H1 (cell line): ENCODE results near the gene MTTP. TPM values are rescaled to one million over a fixed set of nuclear protein-coding genes. Genes with fewer than 3 reads are reported as not detected.

Experiments
- CTCF ChIA-PET: fragments of 300-600 bp; sonication (Branson Sonifier 250); formaldehyde crosslinking; loops from one replicate; lab custom pipeline; 2021; ENCODE audit not compliant: partially characterized antibody; lab: Charles Lee
- POLR2A ChIA-PET: fragments of 300-600 bp; sonication (Branson Sonifier 250); formaldehyde crosslinking; loops from one replicate; lab custom pipeline; 2021; ENCODE audit warnings: inconsistent platforms; ENCODE audit not compliant: partially characterized antibody; lab: Charles Lee
- DNase-seq, 2 experiments: peaks; one replicate each; pipeline versions ENCODE4 v3.0.0 to v3.0.0-alpha.2; 2010 to 2022; ENCODE audit warnings: low spot score in 2 of 2, low read depth in 1 of 2, mixed read lengths in 1 of 2
- FAIRE-seq: peaks from 2 replicates; lab custom pipeline; 2011; peaks lifted over from hg19 to GRCh38; lab: Jason Lieb, UNC
- H2AFZ ChIP-seq: 2 replicates; pipeline ENCODE4 v1.8.1; 2012; ENCODE audit warnings: low read length, inconsistent platforms
- H2AK5ac ChIP-seq: 2 replicates; pipeline ENCODE4 v1.6.1; 2013; ENCODE audit warnings: low read depth, low read length
- H2BK120ac ChIP-seq: replicated peaks from 2 replicates; pipeline ENCODE3; 2013; ENCODE audit warnings: low read depth, low read length, inconsistent platforms
- H2BK12ac ChIP-seq: 2 replicates; pipeline ENCODE4 v1.6.1; 2013; ENCODE audit warnings: low read depth, low read length
- H2BK15ac ChIP-seq: 2 replicates; pipeline ENCODE4 v1.6.1; 2013; ENCODE audit warnings: low read length
- H2BK20ac ChIP-seq: 2 replicates; pipeline ENCODE4 v1.6.1; 2013; ENCODE audit warnings: low read length
- H2BK5ac ChIP-seq: 2 replicates; pipeline ENCODE4 v1.6.1; 2013; ENCODE audit warnings: low read depth, low read length
- H3K14ac ChIP-seq: 2 replicates; pipeline ENCODE4 v1.6.1; 2013; ENCODE audit warnings: inconsistent platforms; ENCODE audit not compliant: insufficient read length
- H3K18ac ChIP-seq: 2 replicates; pipeline ENCODE4 v1.6.1; 2013; ENCODE audit warnings: low read length; ENCODE audit errors: extremely low read depth
- H3K23ac ChIP-seq: 2 replicates; pipeline ENCODE4 v1.6.1; 2013; ENCODE audit warnings: inconsistent platforms; ENCODE audit not compliant: insufficient read length
- H3K23me2 ChIP-seq: 2 replicates; pipeline ENCODE4 v1.6.1; 2013; ENCODE audit warnings: low read depth, low read length
- H3K27ac ChIP-seq: 2 replicates; pipeline ENCODE4 v1.6.1; 2011; ENCODE audit warnings: low read depth, low read length, inconsistent platforms
- H3K27me3 ChIP-seq, 4 experiments: replicated peaks in 1 of 4; 1 replicate in 1 of 4; 2 replicates in 3 of 4; pipeline versions ENCODE4 v1.6.1 to v1.8.1; 2011 to 2013; ENCODE audit warnings: low read length in 3 of 4, mild to moderate bottlenecking in 3 of 4, inconsistent platforms in 2 of 4, mixed read lengths in 2 of 4, moderate library complexity in 1 of 4; ENCODE audit not compliant: control insufficient read depth in 3 of 4, insufficient read depth in 3 of 4; ENCODE audit errors: extremely low read depth in 1 of 4
- H3K36me3 ChIP-seq, 4 experiments: 2 replicates each; pipeline versions ENCODE4 v1.6.1 to v1.8.1; 2011 to 2013; ENCODE audit warnings: mild to moderate bottlenecking in 4 of 4, low read length in 3 of 4, moderate library complexity in 2 of 4, control low read depth in 1 of 4, inconsistent platforms in 1 of 4; ENCODE audit not compliant: insufficient read depth in 4 of 4, control insufficient read depth in 2 of 4
- H3K4ac ChIP-seq: replicated peaks from 2 replicates; pipeline ENCODE3; 2013; ENCODE audit warnings: low read length, low read depth, mixed read lengths, inconsistent platforms; ENCODE audit not compliant: insufficient read length
- H3K4me1 ChIP-seq, 4 experiments: replicated peaks in 1 of 4; 1 replicate in 1 of 4; 2 replicates in 3 of 4; pipeline versions ENCODE4 v1.6.1 to v1.8.1; 2011 to 2013; ENCODE audit warnings: low read length in 3 of 4, inconsistent platforms in 2 of 4, mixed read lengths in 1 of 4; ENCODE audit not compliant: insufficient read depth in 4 of 4, control insufficient read depth in 3 of 4
- H3K4me2 ChIP-seq, 2 experiments: 2 replicates each; pipeline versions ENCODE4 v1.6.1 to v1.8.1; 2011 to 2013; ENCODE audit warnings: low read depth in 2 of 2, low read length in 2 of 2, control low read depth in 1 of 2, inconsistent platforms in 1 of 2, mild to moderate bottlenecking in 1 of 2; ENCODE audit not compliant: insufficient read depth in 1 of 2
- H3K4me3 ChIP-seq, 4 experiments: fragments of 200-600, 300-600 bp in 1 of 4; sonication (generic), shearing (Covaris generic), sonication (Bioruptor Twin) in 1 of 4; 2 replicates each; pipeline versions ENCODE4 v1.5.1 to v1.8.1; 2011 to 2016; ENCODE audit warnings: low read length in 4 of 4, low read depth in 3 of 4, control low read depth in 2 of 4, inconsistent platforms in 2 of 4, mild to moderate bottlenecking in 2 of 4, mixed read lengths in 1 of 4, moderate library complexity in 1 of 4; ENCODE audit not compliant: insufficient read depth in 2 of 4; ENCODE audit errors: extremely low read depth in 1 of 4
- H3K56ac ChIP-seq: replicated peaks from 2 replicates; pipeline ENCODE3; 2013; ENCODE audit warnings: low read depth, mild to moderate bottlenecking, mixed read lengths, low read length, inconsistent platforms; ENCODE audit not compliant: insufficient read length
- H3K79me1 ChIP-seq: 2 replicates; pipeline ENCODE4 v1.6.1; 2013; ENCODE audit warnings: low read depth, low read length, control low read depth
- H3K79me2 ChIP-seq, 2 experiments: 2 replicates each; pipeline versions ENCODE4 v1.6.1 to v1.8.1; 2012 to 2013; ENCODE audit warnings: low read length in 2 of 2, mild to moderate bottlenecking in 2 of 2, inconsistent platforms in 1 of 2; ENCODE audit not compliant: insufficient read depth in 2 of 2, control insufficient read depth in 1 of 2
- H3K9ac ChIP-seq, 4 experiments: replicated peaks in 1 of 4; 1 replicate in 1 of 4; 2 replicates in 3 of 4; pipeline versions ENCODE4 v1.6.1 to v1.8.1; 2011 to 2013; ENCODE audit warnings: low read depth in 3 of 4, low read length in 3 of 4, control low read depth in 2 of 4, mild to moderate bottlenecking in 2 of 4, moderate library complexity in 2 of 4, inconsistent platforms in 1 of 4; ENCODE audit errors: extremely low read depth in 1 of 4
- H3K9me3 ChIP-seq, 2 experiments: 2 replicates each; pipeline versions ENCODE4 v1.6.1 to v1.8.1; 2012 to 2013; ENCODE audit warnings: mild to moderate bottlenecking in 2 of 2, moderate library complexity in 2 of 2, control low read depth in 1 of 2, inconsistent platforms in 1 of 2, low read depth in 1 of 2, low read length in 1 of 2, mixed read lengths in 1 of 2; ENCODE audit not compliant: insufficient read depth in 2 of 2
- H4K20me1 ChIP-seq, 2 experiments: replicated peaks in 1 of 2; 2 replicates each; pipeline versions ENCODE3 to v1.8.1; 2011 to 2013; ENCODE audit warnings: inconsistent platforms in 2 of 2, low read length in 2 of 2, mild to moderate bottlenecking in 1 of 2; ENCODE audit not compliant: insufficient read depth in 2 of 2, control insufficient read depth in 1 of 2
- H4K5ac ChIP-seq: 2 replicates; pipeline ENCODE4 v1.6.1; 2013; ENCODE audit warnings: low read length, low read depth, mixed read lengths, inconsistent platforms; ENCODE audit not compliant: insufficient read length
- H4K8ac ChIP-seq: 2 replicates; pipeline ENCODE4 v1.8.0; 2013; ENCODE audit warnings: mild to moderate bottlenecking, moderate library complexity, low read length, inconsistent platforms; ENCODE audit not compliant: insufficient read depth; ENCODE audit errors: extremely low read depth
- H4K91ac ChIP-seq: replicated peaks from 2 replicates; pipeline ENCODE3; 2013; ENCODE audit warnings: low read length, mixed read lengths, inconsistent platforms; ENCODE audit not compliant: insufficient read length
- ASH2L ChIP-seq: fragments of 200-600, 300-600 bp; sonication (generic); IDR thresholded peaks from one replicate; pipeline ENCODE4 v1.7.1; 2017; ENCODE audit warnings: low read length
- BRCA1 ChIP-seq: IDR thresholded peaks from 2 replicates; pipeline ENCODE4 v1.6.1; 2012; ENCODE audit warnings: low read depth, low read length, improper control_type of control experiment
- FOSL1 ChIP-seq: IDR thresholded peaks from 2 replicates; pipeline ENCODE4 v1.6.1; 2011; ENCODE audit warnings: mild to moderate bottlenecking, low read depth, low read length, moderate library complexity; ENCODE audit not compliant: insufficient read depth
- GTF2F1 ChIP-seq: IDR thresholded peaks from 2 replicates; pipeline ENCODE4 v1.6.1; 2012; ENCODE audit warnings: low read depth, low read length, improper control_type of control experiment, borderline replicate concordance
- JUN ChIP-seq: IDR thresholded peaks from 2 replicates; pipeline ENCODE4 v1.6.1; 2011; ENCODE audit warnings: low read depth, mild to moderate bottlenecking, improper control_type of control experiment, low read length
- KDM5A ChIP-seq: fragments of 200-600 bp; IDR thresholded peaks from 2 replicates; pipeline ENCODE4 v1.7.1; 2012; ENCODE audit warnings: mild to moderate bottlenecking, low read length, inconsistent platforms, mixed read lengths
- NANOG ChIP-seq: IDR thresholded peaks from 2 replicates; pipeline ENCODE4 v1.6.1; 2011; ENCODE audit warnings: low read length, low read depth, mild to moderate bottlenecking, inconsistent platforms; ENCODE audit not compliant: insufficient read depth, poor library complexity, severe bottlenecking
- PHF8 ChIP-seq: fragments of 200-600 bp; sonication (generic); conservative IDR thresholded peaks from 2 replicates; pipeline ENCODE4 v1.7.1; 2012; ENCODE audit warnings: low read depth, mild to moderate bottlenecking, inconsistent platforms, low read length, moderate library complexity
- POU5F1 ChIP-seq: IDR thresholded peaks from 2 replicates; pipeline ENCODE4 v1.6.1; 2011; ENCODE audit warnings: low read depth, mild to moderate bottlenecking, low read length, moderate library complexity
- RAD21 ChIP-seq, 2 experiments: IDR thresholded peaks in 1 of 2; conservative IDR thresholded peaks in 1 of 2; 2 replicates each; pipeline ENCODE4 v1.6.1; 2011; ENCODE audit warnings: low read depth in 2 of 2, low read length in 2 of 2, improper control_type of control experiment in 1 of 2, inconsistent platforms in 1 of 2, mild to moderate bottlenecking in 1 of 2, moderate library complexity in 1 of 2
- RFX5 ChIP-seq: IDR thresholded peaks from 2 replicates; pipeline ENCODE4 v1.6.1; 2011; ENCODE audit warnings: low read depth, low read length, improper control_type of control experiment, borderline replicate concordance
- TAF1 ChIP-seq: IDR thresholded peaks from 2 replicates; pipeline ENCODE4 v1.6.1; 2011; ENCODE audit warnings: mild to moderate bottlenecking, low read depth, low read length
- TBP ChIP-seq: IDR thresholded peaks from 2 replicates; pipeline ENCODE4 v1.6.1; 2011; ENCODE audit warnings: low read depth, low read length, improper control_type of control experiment
- WGBS, 2 experiments: shearing (Covaris generic) in 1 of 2; methylation state at CpG; one replicate each; pipeline versions ENCODE4 v1.1.6 to v1.1.7; 2013 to 2015; ENCODE audit warnings: low lambda C conversion rate in 2 of 2, mixed read lengths in 2 of 2, inconsistent platforms in 1 of 2, low coverage in 1 of 2, missing lambda C conversion rate in 1 of 2; ENCODE audit not compliant: insufficient replicate concordance in 2 of 2, insufficient coverage in 1 of 2, insufficient read length in 1 of 2; ENCODE audit errors: extremely low coverage in 1 of 2, missing lambda C conversion rate in 1 of 2; 5-methylcytosine and 5-hydroxymethylcytosine counted together
- polyA plus RNA-seq, 7 experiments: library from polyadenylated mRNA; depleted of rRNA in 3 of 7; stranded (reverse) in 5 of 7; unstranded in 2 of 7; fragments of >200 nt in 5 of 7; fragments of 200-250 nt in 2 of 7; gene quantifications; 1 replicate in 5 of 7; 2 replicates in 1 of 7; 4 replicates in 1 of 7; pipeline versions ENCODE4 v1.2.1 to v1.2.3, GENCODE V29; 2011 to 2013; ENCODE audit warnings: missing spikeins in 2 of 7, mixed read lengths in 2 of 7
- total RNA-seq: library from RNA; stranded (reverse); fragmentation: NEBNext Ultra II Directional; extraction: Animal tissue kit (Norgen Biotek cat#: 25700); gene quantifications from 2 replicates; pipeline ENCODE4 v1.2.1, GENCODE V29; 2021
- TF ChIP-seq, protein P1 (sequence below): IDR thresholded peaks from 2 replicates; pipeline ENCODE4 v1.6.1; 2011; ENCODE audit warnings: low read length, improper control_type of control experiment

Gene MTTP
- total and polyA plus RNA-seq, 2 of the 8 experiments (the other 6 are each of a cell fraction or from before 2014, with no cell fraction given), result 0.12 to 0.26 TPM

DNA sequence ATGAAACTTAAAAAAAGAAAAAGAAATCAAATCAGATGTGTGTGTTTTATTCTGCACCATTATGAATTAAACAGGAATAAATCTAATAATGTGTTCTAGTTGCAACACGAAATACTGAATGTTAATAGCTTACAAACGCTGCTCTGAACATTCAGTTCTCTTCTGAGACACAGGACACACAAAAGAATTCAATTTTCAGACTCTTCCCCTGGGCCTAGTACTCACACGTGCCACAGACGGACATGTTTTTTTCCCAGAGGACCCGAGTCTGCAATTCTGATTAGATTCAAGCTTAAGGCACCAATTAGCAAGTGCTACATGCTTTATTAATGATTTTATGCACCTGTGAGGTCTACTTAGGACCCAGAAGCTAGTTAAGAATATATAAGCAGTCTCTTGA lies 62.5 kb downstream of the MTTP start:
- no peak overlapping the region for H3K18ac ChIP-seq
- H2BK5ac ChIP-seq, result no peak overlapping the region
- H3K4me2 ChIP-seq, result no peak overlapping the region
- H4K91ac ChIP-seq, result no peak overlapping the region
- H2BK20ac ChIP-seq, result no peak overlapping the region
- H2AK5ac ChIP-seq, result no peak overlapping the region
- no peak overlapping the region for H2BK120ac ChIP-seq
- no peak overlapping the region for H3K4ac ChIP-seq
- no peaks in the 10 kb centered on the region for H4K20me1 ChIP-seq
- peaks cover 0 to 3% (median 0%) of the 10 kb centered on the region in 4 experiments; a peak in 2 of 7 replicates for H3K4me1 ChIP-seq
- H4K8ac ChIP-seq, result no peak overlapping the region
- H3K79me1 ChIP-seq, result no peaks in the 10 kb centered on the region
- no peaks in the 10 kb centered on the region; the same call in 1 of the 2 replicates for H3K23me2 ChIP-seq
- no peak for DNase-seq
- H3K27me3 ChIP-seq, result no peaks in the 10 kb centered on the region
- H2BK15ac ChIP-seq, result no peak overlapping the region
- ChIA-PET CTCF (interaction anchor here (1.4 kb wide), 1 partner anchor 9 kb away, joined by 4 read pairs; no protein-coding TSS in a partner anchor), POLR2A (no interaction called here)
- H3K27ac ChIP-seq, result no peak overlapping the region
- WGBS, 2 experiments, result 94% methylated on average over 5 of the region's 5 CpGs; no CpG with 5 or more reads in 1 of the 2 experiments
- no peak overlapping the region for H3K14ac ChIP-seq
- no peak overlapping the region for H3K9ac ChIP-seq
- H3K79me2 ChIP-seq, result no peaks in the 10 kb centered on the region
- no peak overlapping the region for H3K23ac ChIP-seq
- no peak overlapping the region for H4K5ac ChIP-seq
- no peaks in the 10 kb centered on the region for H3K9me3 ChIP-seq
- H2BK12ac ChIP-seq, result no peak overlapping the region
- H3K4me3 ChIP-seq, result no peak overlapping the region
- H3K56ac ChIP-seq, result no peak overlapping the region
- no peak for FAIRE-seq
- no peak overlapping the region for H2AFZ ChIP-seq
- no peaks in the 10 kb centered on the region for H3K36me3 ChIP-seq
- no peak for TF ChIP-seq GTF2F1
- TF ChIP-seq FOSL1, result no peak
- TF ChIP-seq NANOG, result no peak
- TF ChIP-seq, protein P1, sequence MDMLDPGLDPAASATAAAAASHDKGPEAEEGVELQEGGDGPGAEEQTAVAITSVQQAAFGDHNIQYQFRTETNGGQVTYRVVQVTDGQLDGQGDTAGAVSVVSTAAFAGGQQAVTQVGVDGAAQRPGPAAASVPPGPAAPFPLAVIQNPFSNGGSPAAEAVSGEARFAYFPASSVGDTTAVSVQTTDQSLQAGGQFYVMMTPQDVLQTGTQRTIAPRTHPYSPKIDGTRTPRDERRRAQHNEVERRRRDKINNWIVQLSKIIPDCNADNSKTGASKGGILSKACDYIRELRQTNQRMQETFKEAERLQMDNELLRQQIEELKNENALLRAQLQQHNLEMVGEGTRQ, result no peak
- no peak for TF ChIP-seq RAD21 (IDR thresholded peaks at IDR 0.05 in 1 of 2, conservative IDR thresholded peaks at IDR 0.05 in 1 of 2; ENCODE audit: low read depth in 2 of 2, low read length in 2 of 2)
- no peak for TF ChIP-seq TAF1
- no peak for TF ChIP-seq ASH2L
- no peak for TF ChIP-seq BRCA1
- TF ChIP-seq PHF8, result no peak
- TF ChIP-seq TBP, result no peak
- no peak for TF ChIP-seq JUN
- no peak for TF ChIP-seq KDM5A
- TF ChIP-seq POU5F1, result no peak
- no peak for TF ChIP-seq RFX5
